Measurements from ENCODE around the gene CTR9. TPM values are rescaled to one million over a fixed set of nuclear protein-coding genes. Genes with fewer than 3 reads are reported as not detected.
A peak's percentile ranks its signal among the peaks of the same experiment; 100 is the strongest.

Gene CTR9
- total and polyA plus RNA-seq, 9 of the 15 experiments (the other 6 are each of a cell fraction or from before 2014, with no cell fraction given): 25.4 to 79.3 (median 47.3) TPM

GRCh38 chr11:10808553-10809372 is 57.7 kb downstream of the CTR9 start, which contains the start of gene EIF4G2 (continued):
- no peak for TF ChIP-seq ARID3A (IDR thresholded peaks at IDR 0.05; ENCODE audit: borderline replicate concordance, low read depth, low read length)
- TF ChIP-seq THAP12 (CRISPR knock-in tag; IDR thresholded peaks at IDR 0.05): peak; percentile 76; the same call in 1 of the 2 replicates
- no peak for TF ChIP-seq SIRT6 (IDR thresholded peaks at IDR 0.05; ENCODE audit: low read depth, low read length)
- TF ChIP-seq RBM22 (IDR thresholded peaks at IDR 0.05; ENCODE audit: low read depth, low read length, poor library complexity, severe bottlenecking): peak; percentile 72
- peak; percentile 98 for TF ChIP-seq THRB (CRISPR knock-in tag; conservative IDR thresholded peaks at IDR 0.05)
- peak; percentile 96 for TF ChIP-seq NBN (IDR thresholded peaks at IDR 0.05; ENCODE audit: low read depth)
- peak; percentile 100 for TF ChIP-seq ZC3H11A (IDR thresholded peaks at IDR 0.05; ENCODE audit: low read depth, low read length)
- peak; percentile 46 for TF ChIP-seq MTA1 (IDR thresholded peaks at IDR 0.05; ENCODE audit: borderline replicate concordance)
- peak; percentile 97 for TF ChIP-seq LCOR (CRISPR knock-in tag; IDR thresholded peaks at IDR 0.05)
- TF ChIP-seq HOMEZ (CRISPR knock-in tag; IDR thresholded peaks at IDR 0.05): no peak
- peak; percentile 69; the same call in 1 of the 2 replicates for TF ChIP-seq E2F1 (CRISPR knock-in tag; IDR thresholded peaks at IDR 0.05)
- no peak for TF ChIP-seq ZNF408 (CRISPR knock-in tag; IDR thresholded peaks at IDR 0.05; ENCODE audit: low read depth)
- no peak; the same call in 1 of the 2 replicates for TF ChIP-seq GABPA (tag; conservative IDR thresholded peaks at IDR 0.05; ENCODE audit: low read depth)
- TF ChIP-seq CREB3L1 (IDR thresholded peaks at IDR 0.05; ENCODE audit: borderline replicate concordance, low read depth): no peak; the same call in 1 of the 2 replicates
- no peak for TF ChIP-seq ZNF3 (CRISPR knock-in tag; IDR thresholded peaks at IDR 0.05)
- no peak for TF ChIP-seq RBM15 (IDR thresholded peaks at IDR 0.05; ENCODE audit: insufficient read depth, low read length)
